GM12878 (cell line): ENCODE measurements around the gene PLXNA4. TPM values are rescaled to one million over a fixed set of nuclear protein-coding genes. Genes with fewer than 3 reads are reported as not detected.

Experiments
- ATAC-seq: fragments of 200-7000 bp; cut with Tn5 transposase; 3 replicates; pipeline ENCODE4 v1.9.1; 2020; ENCODE audit warnings: mild to moderate bottlenecking, moderate library complexity
- BruUV-seq: library from RNA; stranded (reverse); fragments of 400-500 nt; replicated peaks from 2 replicates; lab custom pipeline; 2021; lab: Mats Ljungman, UMichigan
- CTCF ChIA-PET: fragments of 300-600 bp; sonication (Branson Sonifier 250); formaldehyde crosslinking; extraction: SDS; loops from one replicate; lab custom pipeline; 2021; ENCODE audit warnings: inconsistent platforms; lab: Yijun Ruan, JAX
- POLR2A ChIA-PET: fragments of 350-600 bp; formaldehyde crosslinking; extraction: SDS; loops from one replicate; lab custom pipeline; 2021; ENCODE audit warnings: inconsistent platforms; lab: Charles Lee
- RAD21 ChIA-PET: fragments of 300-600 bp; sonication (Branson Sonifier 250); formaldehyde crosslinking; loops from one replicate; lab custom pipeline; 2023; ENCODE audit warnings: antibody characterized with exemption; ENCODE audit not compliant: unreplicated experiment; lab: Charles Lee
- SMC1A ChIA-PET: fragments of 300-600 bp; sonication (Branson Sonifier 250); formaldehyde crosslinking; loops from one replicate; lab custom pipeline; 2023; ENCODE audit not compliant: unreplicated experiment, uncharacterized antibody; lab: Charles Lee
- DNase-seq: peaks from one replicate; pipeline ENCODE4 v3.0.0-alpha.2; 2011; ENCODE audit warnings: low read depth, low spot score
- FAIRE-seq: peaks from 3 replicates; lab custom pipeline; 2011; peaks lifted over from hg19 to GRCh38; lab: Jason Lieb, UNC
- H2AFZ ChIP-seq: 2 replicates; pipeline ENCODE4 v1.6.0; 2011; ENCODE audit warnings: low read depth, low read length, control low read depth; ENCODE audit not compliant: control insufficient read depth
- H3K27ac ChIP-seq: 2 replicates; pipeline ENCODE4 v1.5.1; 2011; ENCODE audit warnings: control low read depth; ENCODE audit not compliant: control insufficient read depth, insufficient read depth
- H3K27me3 ChIP-seq, 2 experiments: replicated peaks in 1 of 2; 2 replicates each; pipeline versions ENCODE4 v1.6.0 to v1.6.1; 2011; ENCODE audit warnings: low read length in 1 of 2; ENCODE audit not compliant: control insufficient read depth in 2 of 2, insufficient read depth in 2 of 2
- H3K36me3 ChIP-seq, 2 experiments: 2 replicates each; pipeline ENCODE4 v1.5.1; 2011; ENCODE audit warnings: low read length in 1 of 2; ENCODE audit not compliant: control insufficient read depth in 2 of 2, insufficient read depth in 2 of 2
- H3K4me1 ChIP-seq: 2 replicates; pipeline ENCODE4 v1.6.1; 2011; ENCODE audit warnings: mild to moderate bottlenecking, low read length, moderate library complexity, mixed read lengths; ENCODE audit not compliant: control insufficient read depth, insufficient read depth
- H3K4me2 ChIP-seq: 2 replicates; pipeline ENCODE4 v1.6.0; 2011; ENCODE audit warnings: control low read depth; ENCODE audit not compliant: control insufficient read depth, insufficient read depth
- H3K4me3 ChIP-seq: fragments of 200-600 bp; sonication (generic); 2 replicates; pipeline ENCODE4 v1.5.1; 2016
- H3K79me2 ChIP-seq: 2 replicates; pipeline ENCODE4 v1.6.0; 2011; ENCODE audit warnings: low read length; ENCODE audit not compliant: control insufficient read depth, insufficient read depth
- H3K9ac ChIP-seq: 2 replicates; pipeline ENCODE4 v1.8.0; 2011; ENCODE audit warnings: low read length, control low read depth, mixed read lengths; ENCODE audit not compliant: control insufficient read depth, insufficient read depth
- H3K9me3 ChIP-seq: replicated peaks from 3 replicates; pipeline ENCODE4 v1.5.1; 2011; ENCODE audit warnings: mild to moderate bottlenecking, low read length; ENCODE audit not compliant: control insufficient read depth, insufficient read depth
- H4K20me1 ChIP-seq: 2 replicates; pipeline ENCODE4 v1.6.0; 2011; ENCODE audit not compliant: control insufficient read depth, insufficient read depth
- PML ChIP-seq: IDR thresholded peaks from 2 replicates; pipeline ENCODE4 v1.6.1; 2012; ENCODE audit warnings: low read length, inconsistent platforms
- SRF ChIP-seq, 2 experiments: IDR thresholded peaks; 2 replicates each; pipeline ENCODE4 v1.6.1; 2011; ENCODE audit warnings: low read depth in 2 of 2, low read length in 2 of 2, mild to moderate bottlenecking in 1 of 2, moderate library complexity in 1 of 2
- WGBS: methylation state at CpG from one replicate; pipeline ENCODE4 v1.1.6; 2016; ENCODE audit warnings: low lambda C conversion rate; ENCODE audit not compliant: insufficient replicate concordance, insufficient coverage; ENCODE audit errors: missing lambda C conversion rate; 5-methylcytosine and 5-hydroxymethylcytosine counted together
- in situ Hi-C: fragments of 300-500 bp; cut with MboI; formaldehyde crosslinking; loops from 9 replicates; pipeline ENCODE4 v1.14.3; 2018; ENCODE audit warnings: mixed read lengths
- intact Hi-C: fragments of 100-400 bp; cut with micrococcal nuclease; formaldehyde crosslinking; loops from one replicate; pipeline ENCODE4 v1.14.2; 2022; ENCODE audit not compliant: unreplicated experiment
- polyA plus RNA-seq, 11 experiments: library from polyadenylated mRNA; depleted of rRNA in 4 of 11; unstranded in 6 of 11; stranded (reverse) in 5 of 11; fragments of >200 nt; fragmentation: Nextera tagmentation in 4 of 11; fragmentation: Illumina TruSeq in 1 of 11; extraction: Ambion mirVana in 4 of 11; extraction: Trizol in 1 of 11; gene quantifications; 1 replicate in 1 of 11; 2 replicates in 10 of 11; pipeline versions ENCODE4 v1.2.1 to v1.2.3, GENCODE V29; 2011 to 2016; ENCODE audit warnings: inconsistent platforms in 2 of 11, missing spikeins in 2 of 11, low read depth in 1 of 11
- total RNA-seq, 4 experiments: library from RNA; depleted of rRNA in 3 of 4; stranded (reverse); fragments of >200 nt in 3 of 4; fragmentation: Illumina TruSeq in 1 of 4; extraction: Trizol in 1 of 4; gene quantifications; 2 replicates each; pipeline versions ENCODE4 v1.2.1 to v1.2.3, GENCODE V29; 2013 to 2021
- TF ChIP-seq, protein P1 (sequence below): IDR thresholded peaks from 2 replicates; pipeline ENCODE4 v1.6.1; 2012; ENCODE audit warnings: low read length, inconsistent platforms
- TF ChIP-seq, protein P2 (sequence below): fragments of 450-650 bp; IDR thresholded peaks from 2 replicates; pipeline ENCODE4 v1.6.1; 2017; ENCODE audit warnings: mild to moderate bottlenecking

Gene PLXNA4
- total and polyA plus RNA-seq, 10 of the 15 experiments (the other 5 are each of a cell fraction or from before 2014, with no cell fraction given), result 0.03 TPM; not detected in 9

DNA sequence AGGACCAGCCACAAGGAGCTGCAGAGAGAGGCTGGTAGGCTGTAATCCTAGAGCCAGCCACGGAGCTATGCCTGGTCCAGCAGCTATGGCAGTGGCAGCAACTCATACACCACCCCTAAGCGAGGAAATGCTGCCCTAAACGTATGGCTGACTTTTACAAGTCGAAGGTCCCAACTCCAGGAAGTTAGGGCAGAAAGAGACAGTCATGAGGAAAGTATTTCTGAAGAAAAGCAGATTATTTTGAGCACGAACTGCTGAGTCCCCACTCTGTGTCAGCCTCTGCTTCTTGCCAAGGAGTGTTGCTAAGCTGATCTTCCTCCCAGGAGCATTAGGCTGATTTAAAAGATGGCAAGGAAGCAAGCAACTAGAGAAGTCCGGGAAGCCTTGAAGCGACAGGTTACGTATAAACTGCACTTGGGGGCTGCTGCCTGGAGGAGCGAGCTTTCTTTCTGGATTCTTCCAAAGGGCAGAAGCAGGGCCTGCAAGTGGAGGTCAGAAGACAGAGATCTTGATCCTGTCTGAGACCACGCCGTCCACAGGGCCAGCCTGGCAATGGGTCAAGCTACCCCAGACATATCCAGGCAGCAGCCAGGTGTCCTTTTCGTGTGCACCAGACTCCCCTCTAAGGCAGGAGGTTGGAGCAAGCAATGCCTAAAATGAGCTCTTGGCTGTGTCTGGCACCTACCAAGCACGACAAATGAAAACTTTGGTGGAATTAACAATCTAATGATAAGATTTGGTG, 39.4 kb downstream of the PLXNA4 start:
- Histone ChIP-seq H3K4me1 (no peaks in the 10 kb centered on the region), H3K27ac (no peak overlapping the region), H3K4me3 (no peak overlapping the region), H3K9me3 (no peaks in the 10 kb centered on the region), H4K20me1 (no peaks in the 10 kb centered on the region), H3K27me3 (peaks cover 0 to 5% of the 10 kb centered on the region in 2 experiments; a peak in 2 of 4 replicates), H3K36me3 (no peaks in the 10 kb centered on the region), H3K4me2 (no peak overlapping the region), H2AFZ (no peak overlapping the region), H3K9ac (no peak overlapping the region), H3K79me2 (no peaks in the 10 kb centered on the region)
- POLR2A ChIA-PET, result no interaction called here
- FAIRE-seq (no peak), DNase-seq (no peak), ATAC-seq (no peak)
- CTCF ChIA-PET, result no interaction called here
- SMC1A ChIA-PET, result no interaction called here
- RAD21 ChIA-PET, result no interaction called here
- WGBS, result 20% methylated on average over 13 of the region's 13 CpGs
- TF ChIP-seq, protein P1, sequence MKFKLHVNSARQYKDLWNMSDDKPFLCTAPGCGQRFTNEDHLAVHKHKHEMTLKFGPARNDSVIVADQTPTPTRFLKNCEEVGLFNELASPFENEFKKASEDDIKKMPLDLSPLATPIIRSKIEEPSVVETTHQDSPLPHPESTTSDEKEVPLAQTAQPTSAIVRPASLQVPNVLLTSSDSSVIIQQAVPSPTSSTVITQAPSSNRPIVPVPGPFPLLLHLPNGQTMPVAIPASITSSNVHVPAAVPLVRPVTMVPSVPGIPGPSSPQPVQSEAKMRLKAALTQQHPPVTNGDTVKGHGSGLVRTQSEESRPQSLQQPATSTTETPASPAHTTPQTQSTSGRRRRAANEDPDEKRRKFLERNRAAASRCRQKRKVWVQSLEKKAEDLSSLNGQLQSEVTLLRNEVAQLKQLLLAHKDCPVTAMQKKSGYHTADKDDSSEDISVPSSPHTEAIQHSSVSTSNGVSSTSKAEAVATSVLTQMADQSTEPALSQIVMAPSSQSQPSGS, result no peak
- TF ChIP-seq, protein P2, sequence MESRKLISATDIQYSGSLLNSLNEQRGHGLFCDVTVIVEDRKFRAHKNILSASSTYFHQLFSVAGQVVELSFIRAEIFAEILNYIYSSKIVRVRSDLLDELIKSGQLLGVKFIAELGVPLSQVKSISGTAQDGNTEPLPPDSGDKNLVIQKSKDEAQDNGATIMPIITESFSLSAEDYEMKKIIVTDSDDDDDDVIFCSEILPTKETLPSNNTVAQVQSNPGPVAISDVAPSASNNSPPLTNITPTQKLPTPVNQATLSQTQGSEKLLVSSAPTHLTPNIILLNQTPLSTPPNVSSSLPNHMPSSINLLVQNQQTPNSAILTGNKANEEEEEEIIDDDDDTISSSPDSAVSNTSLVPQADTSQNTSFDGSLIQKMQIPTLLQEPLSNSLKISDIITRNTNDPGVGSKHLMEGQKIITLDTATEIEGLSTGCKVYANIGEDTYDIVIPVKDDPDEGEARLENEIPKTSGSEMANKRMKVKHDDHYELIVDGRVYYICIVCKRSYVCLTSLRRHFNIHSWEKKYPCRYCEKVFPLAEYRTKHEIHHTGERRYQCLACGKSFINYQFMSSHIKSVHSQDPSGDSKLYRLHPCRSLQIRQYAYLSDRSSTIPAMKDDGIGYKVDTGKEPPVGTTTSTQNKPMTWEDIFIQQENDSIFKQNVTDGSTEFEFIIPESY, result no peak
- no peak for TF ChIP-seq PML
- TF ChIP-seq SRF (IDR thresholded peaks at IDR 0.05; ENCODE audit: low read depth in 2 of 2, low read length in 2 of 2), result no peak
- no TSS peak for BruUV-seq
- intact Hi-C loops (no loop called here), in situ Hi-C loops (no loop called here)
